Dermis microvascular lymphatic vessel endothelial cell (primary cell): ENCODE data around the gene PCDHAC2. TPM values are rescaled to one million over a fixed set of nuclear protein-coding genes. Genes with fewer than 3 reads are reported as not detected.

ENCODE experiments used
- DNase-seq, 2 donors: peaks; one replicate each; pipeline versions ENCODE4 v3.0.0 to v3.0.0-alpha.2; 2010; ENCODE audit warnings: low read depth in 2 of 2
- total RNA-seq: library from RNA; depleted of rRNA; stranded (reverse); fragments of >200 nt; gene quantifications from 2 replicates; pipeline ENCODE4 v1.2.1, GENCODE V29; 2014

Gene PCDHAC2
- total RNA-seq, 1 donor from 2014 or later = 0.13 TPM

GRCh38 chr5:140988608-140989007 lies 22.3 kb downstream of the PCDHAC2 start:
- DNase-seq = no peak

DNA sequence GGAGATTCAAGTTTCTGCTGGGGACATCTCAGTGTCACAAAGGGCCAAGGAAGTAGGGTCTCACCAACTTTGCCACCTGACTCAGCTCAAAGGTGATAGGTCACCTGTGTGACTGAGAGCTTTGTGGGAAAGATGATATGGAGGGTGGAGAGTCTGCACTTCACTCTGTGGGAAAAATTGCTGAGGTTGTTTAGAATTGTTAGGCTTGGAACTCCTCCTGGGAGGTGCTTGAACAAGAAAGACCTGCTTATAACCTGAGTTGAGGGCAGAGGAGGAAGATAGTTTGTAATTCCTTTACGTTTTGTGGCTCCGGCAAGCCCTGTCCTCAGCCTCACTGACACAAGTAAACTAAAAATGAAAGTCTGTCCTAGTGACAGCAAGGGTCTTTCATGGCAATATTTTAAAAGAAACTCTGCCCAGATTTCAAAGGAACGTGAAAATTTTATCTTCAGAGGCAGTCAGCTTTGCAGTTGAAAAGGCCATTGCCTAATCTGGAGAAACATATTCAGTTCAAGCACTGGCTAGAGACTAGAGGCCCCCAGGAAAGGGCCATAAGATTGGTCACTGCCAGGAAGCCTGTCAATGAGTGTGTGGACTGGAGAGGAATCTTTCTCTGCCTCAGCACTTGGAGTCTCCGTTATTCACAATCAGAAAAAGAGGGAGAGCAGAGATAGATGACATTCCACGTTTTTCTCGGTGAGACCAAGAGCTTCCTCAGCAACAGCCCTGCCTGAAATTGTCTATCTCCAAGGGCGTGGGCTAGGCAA lies 23.2 kb downstream of the PCDHAC2 start:
- DNase-seq = no peak

GRCh38 chr5:140992828-140993227 lies 26.6 kb downstream of the PCDHAC2 start:
- no peak for DNase-seq

- no peak for DNase-seq
Measured at GRCh38 chr5:140996060-140996459, 29.8 kb downstream of the PCDHAC2 start.

- no peak for DNase-seq
Measured at GRCh38 chr5:140998921-140999410, 32.7 kb downstream of the PCDHAC2 start.

- DNase-seq = no peak
Measured at GRCh38 chr5:141001446-141001843, 35.2 kb downstream of the PCDHAC2 start.

- no peak for DNase-seq
Measured at GRCh38 chr5:141001844-141002604, 35.7 kb downstream of the PCDHAC2 start.

- no peak for DNase-seq
Measured at GRCh38 chr5:141002605-141002965, 36.3 kb downstream of the PCDHAC2 start.

DNA sequence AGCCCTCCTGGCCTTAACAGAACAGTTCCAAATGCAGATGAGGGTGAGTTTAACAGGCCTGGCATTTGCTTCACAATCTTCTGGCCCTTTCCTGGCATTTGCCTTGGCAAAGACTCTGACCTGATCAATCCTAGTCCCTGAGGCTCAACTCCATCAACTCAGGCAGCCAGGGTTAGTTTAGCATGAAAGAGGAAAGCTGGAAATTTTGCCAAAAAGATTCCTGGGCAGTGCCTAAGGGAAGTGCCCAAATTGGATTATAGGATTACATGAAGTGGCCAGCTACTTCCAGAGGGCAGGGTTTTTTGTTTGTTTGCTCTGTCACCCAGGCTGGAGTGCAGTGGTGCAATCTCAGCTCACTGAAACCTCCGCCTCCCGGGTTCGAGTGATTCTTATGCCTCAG lies 36.8 kb downstream of the PCDHAC2 start:
- DNase-seq = no peak

DNA sequence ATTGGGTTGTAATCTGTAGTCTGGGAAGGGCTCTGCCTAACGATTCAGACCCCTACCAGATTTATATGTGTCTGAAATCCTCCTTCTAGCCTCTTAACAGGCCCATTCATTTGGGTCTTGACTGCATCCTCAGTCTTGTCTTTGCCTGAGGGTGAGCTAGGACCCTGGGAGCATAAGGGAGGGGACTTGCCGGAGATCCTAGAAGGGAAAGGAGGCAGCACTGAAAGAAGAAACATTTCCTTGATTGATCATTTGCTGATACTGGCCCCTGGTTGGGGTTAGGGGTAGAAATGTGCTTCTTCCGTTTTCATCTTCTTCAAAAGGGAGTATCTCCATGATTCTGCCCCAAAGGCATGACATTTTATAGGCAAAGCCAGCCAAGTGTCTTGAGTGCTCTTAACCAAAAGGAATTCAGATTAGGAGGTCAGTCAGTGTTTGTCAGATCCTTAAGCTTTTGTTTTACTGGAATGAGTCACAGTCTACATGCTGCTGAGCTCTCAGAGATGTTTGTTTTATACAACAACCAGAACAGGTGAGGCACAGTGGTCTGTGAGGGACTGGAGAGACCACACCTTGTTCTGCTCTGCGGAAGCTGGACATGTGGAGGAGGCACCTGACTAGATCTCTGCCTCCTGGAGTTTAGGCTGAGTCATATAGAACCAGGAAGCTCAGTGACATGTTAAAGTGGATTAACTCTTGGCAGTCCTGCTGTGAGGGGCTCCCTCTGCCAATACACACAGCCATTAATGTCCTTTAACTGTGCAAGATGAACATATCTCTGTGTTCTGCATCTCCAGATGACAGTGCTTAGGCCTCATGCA lies 37.7 kb downstream of the PCDHAC2 start:
- DNase-seq = no peak

GRCh38 chr5:141007791-141008190 lies 41.5 kb downstream of the PCDHAC2 start:
- DNase-seq = no peak

GRCh38 chr5:141010047-141010793 lies 43.9 kb downstream of the PCDHAC2 start:
- no peak for DNase-seq

DNA sequence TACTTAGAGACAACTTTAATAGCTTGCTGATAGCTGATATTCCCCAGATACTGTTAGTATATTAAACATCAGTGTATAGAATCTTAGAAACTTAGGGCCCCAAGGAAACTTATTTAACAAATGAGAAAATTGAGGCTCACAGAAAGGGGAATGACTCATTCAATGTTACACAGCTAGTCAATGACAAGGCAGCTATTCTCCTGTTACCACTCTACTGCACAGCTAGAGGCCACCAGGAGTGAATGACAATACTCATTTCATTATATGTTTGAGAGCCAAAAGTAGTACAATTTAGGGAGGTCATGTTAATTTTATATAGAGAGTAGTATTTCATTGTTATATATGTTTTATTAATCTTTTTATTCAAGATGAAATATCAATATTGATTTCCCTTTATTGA lies 51.7 kb downstream of the PCDHAC2 start:
- DNase-seq = no peak

Other genes starting within 250 kb of the PCDHAC2 start
- gene PCDHA1, start 180.3 kb upstream of the PCDHAC2 start, total RNA-seq = under 0.01 TPM in 1 of 2 replicates, not detected in the other
- under 0.01 TPM in 1 of 2 replicates, not detected in the other for gene PCDHA2, start 171.6 kb upstream of the PCDHAC2 start, total RNA-seq
- gene PCDHA3, start 165.4 kb upstream of the PCDHAC2 start, total RNA-seq = 0.13 and 0.25 TPM in 2 replicates
- gene PCDHA4, start 159.4 kb upstream of the PCDHAC2 start, total RNA-seq = under 0.01 and 0.25 TPM in 2 replicates
- under 0.01 TPM in 2 replicates for gene PCDHA5, start 144.9 kb upstream of the PCDHAC2 start, total RNA-seq
- gene PCDHA6, start 138.5 kb upstream of the PCDHAC2 start, total RNA-seq = 0.25 TPM in 1 of 2 replicates, not detected in the other
- gene PCDHA7, start 132.2 kb upstream of the PCDHAC2 start, total RNA-seq = 0.13 and 0.38 TPM in 2 replicates
- gene PCDHA8, start 125.3 kb upstream of the PCDHAC2 start, total RNA-seq = 0.13 TPM in 1 of 2 replicates, not detected in the other
- under 0.01 TPM in 2 replicates for gene PCDHA9, start 118.1 kb upstream of the PCDHAC2 start, total RNA-seq
- gene PCDHA10, start 110.6 kb upstream of the PCDHAC2 start, total RNA-seq = under 0.01 and 0.13 TPM in 2 replicates
- gene PCDHA11, start 97.5 kb upstream of the PCDHAC2 start, total RNA-seq = under 0.01 TPM in 1 of 2 replicates, not detected in the other
- gene PCDHA12, start 91.2 kb upstream of the PCDHAC2 start, total RNA-seq = under 0.01 TPM in 1 of 2 replicates, not detected in the other
- gene PCDHA13, start 84.4 kb upstream of the PCDHAC2 start, total RNA-seq = under 0.01 TPM in 2 replicates
- 0.13 TPM in 1 of 2 replicates, not detected in the other for gene PCDHAC1, start 40.2 kb upstream of the PCDHAC2 start, total RNA-seq
- not detected in 2 replicates for gene PCDHB1, start 84.9 kb downstream of the PCDHAC2 start, total RNA-seq
- 0.39 and 1.3 TPM in 2 replicates for gene PCDHB2, start 128.1 kb downstream of the PCDHAC2 start, total RNA-seq
- gene PCDHB3, start 134.0 kb downstream of the PCDHAC2 start, total RNA-seq = 0.26 and 1.1 TPM in 2 replicates
- gene PCDHB4, start 155.3 kb downstream of the PCDHAC2 start, total RNA-seq = under 0.01 and 0.13 TPM in 2 replicates
- 0.51 and 1.4 TPM in 2 replicates for gene PCDHB5, start 168.7 kb downstream of the PCDHAC2 start, total RNA-seq
- under 0.01 and 0.13 TPM in 2 replicates for gene PCDHB6, start 183.6 kb downstream of the PCDHAC2 start, total RNA-seq
- gene PCDHB7, start 206.2 kb downstream of the PCDHAC2 start, total RNA-seq = 0.26 and 1.4 TPM in 2 replicates
- gene PCDHB8, start 211.3 kb downstream of the PCDHAC2 start, total RNA-seq = 0.38 and 0.51 TPM in 2 replicates
- gene PCDHB16, start 215.9 kb downstream of the PCDHAC2 start, total RNA-seq = 0.13 and 0.76 TPM in 2 replicates
- 0.13 and 0.25 TPM in 2 replicates for gene PCDHB9, start 220.7 kb downstream of the PCDHAC2 start, total RNA-seq
- 0.39 and 1.0 TPM in 2 replicates for gene PCDHB10, start 225.9 kb downstream of the PCDHAC2 start, total RNA-seq
- gene PCDHB11, start 233.2 kb downstream of the PCDHAC2 start, total RNA-seq = 0.13 and 0.89 TPM in 2 replicates
- gene PCDHB12, start 242.2 kb downstream of the PCDHAC2 start, total RNA-seq = 0.26 and 0.76 TPM in 2 replicates
- 0.51 and 1.9 TPM in 2 replicates for gene PCDHB13, start 247.4 kb downstream of the PCDHAC2 start, total RNA-seq